HCT116 (cell line): Measurements from ENCODE around the gene PLCG2.

ENCODE experiments used
- CBX3 ChIP-seq: IDR thresholded peaks from 2 replicates; pipeline ENCODE4 v1.6.1; 2012; ENCODE audit warnings: low read depth
- CTCF ChIP-seq, 3 experiments: fragments of 200-600 bp in 1 of 3; sonication (generic) in 1 of 3; IDR thresholded peaks in 2 of 3; conservative IDR thresholded peaks in 1 of 3; 2 replicates each; pipeline ENCODE4 v1.5.1; 2012 to 2017; ENCODE audit warnings: low read depth in 2 of 3, low read length in 2 of 3, antibody characterized with exemption in 1 of 3, borderline replicate concordance in 1 of 3, control low read depth in 1 of 3, mild to moderate bottlenecking in 1 of 3, mixed read lengths in 1 of 3, mixed run types in 1 of 3, moderate library complexity in 1 of 3; ENCODE audit not compliant: insufficient read depth in 1 of 3
- RAD21 ChIP-seq: IDR thresholded peaks from 2 replicates; pipeline ENCODE4 v1.6.1; 2012; ENCODE audit warnings: low read depth, mild to moderate bottlenecking
- SP1 ChIP-seq: IDR thresholded peaks from 2 replicates; pipeline ENCODE4 v1.6.1; 2012; ENCODE audit warnings: low read depth
- TCF7L2 ChIP-seq: IDR thresholded peaks from 2 replicates; pipeline ENCODE4 v1.7.0; 2011; ENCODE audit warnings: borderline replicate concordance, inconsistent platforms; ENCODE audit not compliant: insufficient read depth, insufficient read length; ENCODE audit errors: extremely low read depth
- YY1 ChIP-seq: IDR thresholded peaks from 2 replicates; pipeline ENCODE4 v1.6.1; 2011; ENCODE audit warnings: low read length, low read depth, moderate library complexity, mild to moderate bottlenecking; ENCODE audit not compliant: insufficient replicate concordance; ENCODE audit errors: extremely low read depth

- TF ChIP-seq RAD21 (no peak), CTCF (IDR thresholded peaks at IDR 0.05 in 2 of 3, conservative IDR thresholded peaks at IDR 0.05 in 1 of 3; ENCODE audit: borderline replicate concordance in 1 of 3, insufficient read depth in 1 of 3, low read depth in 2 of 3, low read length in 2 of 3) (no peak), CBX3 (no peak), SP1 (no peak), YY1 (no peak), TCF7L2 (no peak)
Measured at GRCh38 chr16:81833751-81834150, 54.7 kb downstream of the PLCG2 start.
